IMR-90 (cell line): Measurements from ENCODE around the gene FN1. TPM values are rescaled to one million over a fixed set of nuclear protein-coding genes. Genes with fewer than 3 reads are reported as not detected.

ENCODE experiments used
- ATAC-seq: fragments of 200-7000 bp; cut with Tn5 transposase; 2 replicates; pipeline ENCODE4 v1.9.1; 2020; ENCODE audit warnings: low read depth, mild to moderate bottlenecking, moderate library complexity
- BruUV-seq: library from RNA; stranded (reverse); fragments of 400-500 nt; replicated peaks from 2 replicates; lab custom pipeline; 2021; lab: Mats Ljungman, UMichigan
- CTCF ChIA-PET: fragments of 300-600 bp; formaldehyde crosslinking; extraction: SDS; loops from one replicate; lab custom pipeline; 2021; ENCODE audit warnings: antibody characterized with exemption; lab: Yijun Ruan, JAX
- POLR2A ChIA-PET: fragments of 300-600 bp; sonication (Branson Sonifier 250); formaldehyde crosslinking; loops from one replicate; lab custom pipeline; 2022; ENCODE audit warnings: antibody characterized with exemption; ENCODE audit not compliant: unreplicated experiment; lab: Charles Lee
- DNase-seq: peaks from one replicate; pipeline ENCODE4 v3.0.0; 2013
- H2AFZ ChIP-seq: replicated peaks from 2 replicates; pipeline ENCODE3; 2013; ENCODE audit warnings: low read length, mild to moderate bottlenecking; ENCODE audit not compliant: poor library complexity
- H2AK5ac ChIP-seq: 2 replicates; pipeline ENCODE4 v1.6.1; 2013; ENCODE audit warnings: low read depth, low read length, inconsistent platforms
- H2AK9ac ChIP-seq: replicated peaks from 2 replicates; pipeline ENCODE3; 2013; ENCODE audit warnings: mild to moderate bottlenecking, low read depth, low read length, moderate library complexity; ENCODE audit not compliant: poor library complexity
- H2BK120ac ChIP-seq: 2 replicates; pipeline ENCODE4 v1.6.1; 2013; ENCODE audit warnings: low read depth, low read length, inconsistent platforms
- H2BK15ac ChIP-seq: 3 replicates; pipeline ENCODE4 v1.6.1; 2013; ENCODE audit warnings: low read depth, low read length, inconsistent platforms
- H2BK20ac ChIP-seq: 2 replicates; pipeline ENCODE4 v1.6.1; 2013; ENCODE audit warnings: low read depth, mild to moderate bottlenecking, inconsistent platforms, low read length, moderate library complexity
- H2BK5ac ChIP-seq: 2 replicates; pipeline ENCODE4 v1.6.1; 2013; ENCODE audit warnings: mild to moderate bottlenecking, low read depth, low read length, inconsistent platforms; ENCODE audit not compliant: poor library complexity, severe bottlenecking
- H3K14ac ChIP-seq: replicated peaks from 2 replicates; pipeline ENCODE4 v1.6.1; 2013; ENCODE audit warnings: low read depth, low read length, inconsistent platforms
- H3K18ac ChIP-seq: 2 replicates; pipeline ENCODE4 v1.6.1; 2013; ENCODE audit warnings: low read depth, low read length, control low read depth
- H3K23ac ChIP-seq: 2 replicates; pipeline ENCODE4 v1.6.1; 2013; ENCODE audit warnings: low read depth, low read length, inconsistent platforms
- H3K27ac ChIP-seq: 2 replicates; pipeline ENCODE4 v1.5.1; 2013; ENCODE audit warnings: mild to moderate bottlenecking, control low read depth, low read length; ENCODE audit not compliant: insufficient read depth
- H3K27me3 ChIP-seq: 2 replicates; pipeline ENCODE4 v1.6.1; 2013; ENCODE audit warnings: low read length; ENCODE audit not compliant: control insufficient read depth, insufficient read depth
- H3K36me3 ChIP-seq: 2 replicates; pipeline ENCODE4 v1.6.1; 2013; ENCODE audit warnings: low read length, mixed read lengths; ENCODE audit not compliant: control insufficient read depth, insufficient read depth
- H3K4ac ChIP-seq: 2 replicates; pipeline ENCODE4 v1.6.1; 2013; ENCODE audit warnings: low read depth, low read length, inconsistent platforms
- H3K4me1 ChIP-seq: 2 replicates; pipeline ENCODE4 v1.6.1; 2013; ENCODE audit warnings: low read length, mixed read lengths; ENCODE audit not compliant: control insufficient read depth, insufficient read depth
- H3K4me2 ChIP-seq: 2 replicates; pipeline ENCODE4 v1.6.1; 2013; ENCODE audit warnings: low read depth, mild to moderate bottlenecking, control low read depth, low read length, moderate library complexity
- H3K4me3 ChIP-seq: 2 replicates; pipeline ENCODE4 v1.5.1; 2013; ENCODE audit warnings: low read depth, mild to moderate bottlenecking, control low read depth, low read length, moderate library complexity; ENCODE audit not compliant: insufficient read depth
- H3K56ac ChIP-seq: 2 replicates; pipeline ENCODE4 v1.6.1; 2013; ENCODE audit warnings: low read length, inconsistent platforms; ENCODE audit not compliant: insufficient read depth; ENCODE audit errors: extremely low read depth
- H3K79me1 ChIP-seq, 2 experiments: 2 replicates each; pipeline ENCODE4 v1.6.1; 2013; ENCODE audit warnings: low read length in 2 of 2, inconsistent platforms in 1 of 2, low read depth in 1 of 2
- H3K9ac ChIP-seq: 2 replicates; pipeline ENCODE4 v1.6.1; 2013; ENCODE audit warnings: low read depth, low read length, control low read depth
- H3K9me1 ChIP-seq: 2 replicates; pipeline ENCODE4 v1.6.1; 2013; ENCODE audit warnings: low read length, inconsistent platforms; ENCODE audit not compliant: insufficient read depth
- H3K9me3 ChIP-seq: 2 replicates; pipeline ENCODE4 v1.6.1; 2013; ENCODE audit warnings: low read length; ENCODE audit not compliant: control insufficient read depth, insufficient read depth
- H4K20me1 ChIP-seq: 2 replicates; pipeline ENCODE4 v1.6.1; 2013; ENCODE audit warnings: low read length, inconsistent platforms; ENCODE audit not compliant: insufficient read depth
- H4K5ac ChIP-seq: 2 replicates; pipeline ENCODE4 v1.6.1; 2013; ENCODE audit warnings: mild to moderate bottlenecking, low read depth, low read length, control low read depth
- H4K8ac ChIP-seq, 2 experiments: 2 replicates each; pipeline ENCODE4 v1.6.1; 2013; ENCODE audit warnings: low read depth in 2 of 2, low read length in 2 of 2, control low read depth in 1 of 2, inconsistent platforms in 1 of 2
- H4K91ac ChIP-seq: 2 replicates; pipeline ENCODE4 v1.6.1; 2013; ENCODE audit warnings: low read depth, low read length, inconsistent platforms; ENCODE audit not compliant: insufficient read depth
- BHLHE40 ChIP-seq: fragments of 150-350 bp; IDR thresholded peaks from 2 replicates; pipeline ENCODE4 v1.6.1; 2016; ENCODE audit warnings: mild to moderate bottlenecking, low read depth, low read length
- CEBPB ChIP-seq: IDR thresholded peaks from 2 replicates; pipeline ENCODE4 v1.6.1; 2012; ENCODE audit warnings: low read depth, low read length, improper control_type of control experiment
- CHD1 ChIP-seq: IDR thresholded peaks from 2 replicates; pipeline ENCODE4 v1.6.1; 2012; ENCODE audit warnings: low read depth, low read length, improper control_type of control experiment
- MXI1 ChIP-seq: IDR thresholded peaks from 2 replicates; pipeline ENCODE4 v1.6.1; 2012; ENCODE audit warnings: low read depth, mild to moderate bottlenecking, low read length, moderate library complexity, borderline replicate concordance
- POLR2A ChIP-seq: IDR thresholded peaks from 2 replicates; pipeline ENCODE4 v1.6.1; 2012; ENCODE audit warnings: mild to moderate bottlenecking, low read depth, low read length
- RAD21 ChIP-seq: IDR thresholded peaks from 2 replicates; pipeline ENCODE4 v1.6.1; 2012; ENCODE audit warnings: low read length, improper control_type of control experiment
- RCOR1 ChIP-seq: IDR thresholded peaks from 2 replicates; pipeline ENCODE4 v1.6.1; 2012; ENCODE audit warnings: mild to moderate bottlenecking, low read length, improper control_type of control experiment; ENCODE audit not compliant: insufficient replicate concordance
- RFX5 ChIP-seq: IDR thresholded peaks from 2 replicates; pipeline ENCODE4 v1.8.0; 2012; ENCODE audit warnings: low read depth, mild to moderate bottlenecking, low read length, moderate library complexity
- SMC3 ChIP-seq: fragments of 150-350 bp; IDR thresholded peaks from 2 replicates; pipeline ENCODE4 v1.6.1; 2016; ENCODE audit warnings: low read depth, mild to moderate bottlenecking, antibody characterized with exemption, low read length, moderate library complexity
- WGBS, 2 experiments: methylation state at CpG; one replicate each; pipeline versions ENCODE4 v1.1.5 to v1.1.7; 2013; ENCODE audit warnings: missing lambda C conversion rate in 2 of 2; ENCODE audit not compliant: insufficient read length in 1 of 2; ENCODE audit errors: extremely low coverage in 2 of 2; 5-methylcytosine and 5-hydroxymethylcytosine counted together
- dilution Hi-C: fragments of 300-500 bp; cut with HindIII; formaldehyde crosslinking; loops from one replicate; pipeline ENCODE4 v1.14.3; 2018; ENCODE audit warnings: low sequenced_read_pairs; ENCODE audit not compliant: unreplicated experiment
- in situ Hi-C: fragments of 300-500 bp; cut with MboI; formaldehyde crosslinking; loops from 3 replicates; pipeline ENCODE4 v1.14.3; 2019; ENCODE audit warnings: low sequenced_read_pairs, inconsistent platforms, mixed read lengths
- intact Hi-C: fragments of 100-400 bp; cut with micrococcal nuclease; formaldehyde crosslinking; loops from 2 replicates; pipeline ENCODE4 v1.10.0; 2022
- polyA plus RNA-seq, 3 experiments: library from polyadenylated mRNA; depleted of rRNA; stranded (reverse); fragments of >200 nt; gene quantifications; 2 replicates each; pipeline ENCODE4 v1.2.3, GENCODE V29; 2012; ENCODE audit warnings: low replicate concordance in 1 of 3
- total RNA-seq: library from RNA; depleted of rRNA; stranded (reverse); fragments of >200 nt; gene quantifications from 2 replicates; pipeline ENCODE4 v1.2.3, GENCODE V29; 2012
- TF ChIP-seq, protein P1 (sequence below): fragments of 150-350 bp; IDR thresholded peaks from 2 replicates; pipeline ENCODE4 v1.6.1; 2016; ENCODE audit warnings: low read depth, mild to moderate bottlenecking, low read length, moderate library complexity, borderline replicate concordance
- TF ChIP-seq, protein P2 (sequence below): conservative IDR thresholded peaks from 2 replicates; pipeline ENCODE4 v1.5.1; 2012; ENCODE audit warnings: mild to moderate bottlenecking, low read depth, low read length, improper control_type of control experiment

Gene FN1
- total and polyA plus RNA-seq, 2 of the 4 experiments (the other 2 are of a cell fraction) = 8,243 to 13,004 TPM

DNA sequence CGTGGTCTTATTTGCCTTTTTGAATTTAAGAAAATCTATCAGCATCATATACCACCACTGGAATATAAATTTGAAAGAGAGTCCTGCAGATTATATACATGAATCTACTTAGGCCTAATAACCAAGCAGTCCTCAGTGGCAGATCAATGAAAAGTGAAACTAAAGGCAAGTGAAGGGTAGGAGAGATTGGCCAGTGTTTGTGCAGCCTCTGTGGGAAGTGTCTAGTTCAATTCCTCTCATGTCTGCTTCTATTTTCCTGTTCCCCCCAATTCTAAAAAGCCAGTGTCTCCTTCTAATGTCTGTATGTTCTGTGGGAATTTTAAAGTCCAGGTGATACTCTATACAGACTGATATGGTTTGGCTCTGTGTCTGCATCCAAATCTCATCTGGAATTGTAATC lies 61.9 kb downstream of the FN1 start:
- peaks cover 25 to 39% of the 10 kb centered on the region in 2 experiments for H3K79me1 ChIP-seq
- no peak overlapping the region for H3K4ac ChIP-seq
- POLR2A ChIA-PET = no interaction called here
- no TSS peak for BruUV-seq
- no peak overlapping the region for H4K91ac ChIP-seq
- H3K9ac ChIP-seq = no peak overlapping the region
- H2BK5ac ChIP-seq = peak overlapping the region; percentile 24
- TF ChIP-seq RAD21 (no peak), MXI1 (no peak), POLR2A (no peak), CHD1 (no peak), CEBPB (no peak), RCOR1 (no peak), RFX5 (no peak), SMC3 (no peak), BHLHE40 (no peak)
- TF ChIP-seq, protein P1, sequence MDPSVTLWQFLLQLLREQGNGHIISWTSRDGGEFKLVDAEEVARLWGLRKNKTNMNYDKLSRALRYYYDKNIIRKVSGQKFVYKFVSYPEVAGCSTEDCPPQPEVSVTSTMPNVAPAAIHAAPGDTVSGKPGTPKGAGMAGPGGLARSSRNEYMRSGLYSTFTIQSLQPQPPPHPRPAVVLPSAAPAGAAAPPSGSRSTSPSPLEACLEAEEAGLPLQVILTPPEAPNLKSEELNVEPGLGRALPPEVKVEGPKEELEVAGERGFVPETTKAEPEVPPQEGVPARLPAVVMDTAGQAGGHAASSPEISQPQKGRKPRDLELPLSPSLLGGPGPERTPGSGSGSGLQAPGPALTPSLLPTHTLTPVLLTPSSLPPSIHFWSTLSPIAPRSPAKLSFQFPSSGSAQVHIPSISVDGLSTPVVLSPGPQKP = no peak
- TF ChIP-seq, protein P2, sequence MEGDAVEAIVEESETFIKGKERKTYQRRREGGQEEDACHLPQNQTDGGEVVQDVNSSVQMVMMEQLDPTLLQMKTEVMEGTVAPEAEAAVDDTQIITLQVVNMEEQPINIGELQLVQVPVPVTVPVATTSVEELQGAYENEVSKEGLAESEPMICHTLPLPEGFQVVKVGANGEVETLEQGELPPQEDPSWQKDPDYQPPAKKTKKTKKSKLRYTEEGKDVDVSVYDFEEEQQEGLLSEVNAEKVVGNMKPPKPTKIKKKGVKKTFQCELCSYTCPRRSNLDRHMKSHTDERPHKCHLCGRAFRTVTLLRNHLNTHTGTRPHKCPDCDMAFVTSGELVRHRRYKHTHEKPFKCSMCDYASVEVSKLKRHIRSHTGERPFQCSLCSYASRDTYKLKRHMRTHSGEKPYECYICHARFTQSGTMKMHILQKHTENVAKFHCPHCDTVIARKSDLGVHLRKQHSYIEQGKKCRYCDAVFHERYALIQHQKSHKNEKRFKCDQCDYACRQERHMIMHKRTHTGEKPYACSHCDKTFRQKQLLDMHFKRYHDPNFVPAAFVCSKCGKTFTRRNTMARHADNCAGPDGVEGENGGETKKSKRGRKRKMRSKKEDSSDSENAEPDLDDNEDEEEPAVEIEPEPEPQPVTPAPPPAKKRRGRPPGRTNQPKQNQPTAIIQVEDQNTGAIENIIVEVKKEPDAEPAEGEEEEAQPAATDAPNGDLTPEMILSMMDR = no peak
- H3K4me2 ChIP-seq = no peak overlapping the region
- H2AK9ac ChIP-seq = no peak overlapping the region
- peaks cover 7% of the 10 kb centered on the region for H3K4me1 ChIP-seq
- H2BK15ac ChIP-seq = no peak overlapping the region
- H3K56ac ChIP-seq = no peak overlapping the region
- no peak overlapping the region for H4K8ac ChIP-seq
- ATAC-seq = no peak
- H3K36me3 ChIP-seq = peaks cover 78% of the 10 kb centered on the region
- H2BK120ac ChIP-seq = no peak overlapping the region
- peak overlapping the region; percentile 16; the same call in 1 of the 2 replicates for H3K23ac ChIP-seq
- no peak overlapping the region for H4K5ac ChIP-seq
- in situ Hi-C loops = no loop called here
- no peak overlapping the region for H2AK5ac ChIP-seq
- no peak overlapping the region for H3K4me3 ChIP-seq
- CTCF ChIA-PET = no interaction called here
- H4K20me1 ChIP-seq = peaks cover 33% of the 10 kb centered on the region
- no peak overlapping the region for H3K14ac ChIP-seq
- H3K9me1 ChIP-seq = peaks cover 12% of the 10 kb centered on the region
- H2BK20ac ChIP-seq = no peak overlapping the region
- H2AFZ ChIP-seq = no peak overlapping the region
- DNase-seq = no peak
- WGBS, 2 experiments = no CpG with 5 or more reads among the region's 1 CpG
- intact Hi-C loops = no loop called here
- no peak overlapping the region for H3K27ac ChIP-seq
- dilution Hi-C loops = no loop called here
- H3K9me3 ChIP-seq = no peaks in the 10 kb centered on the region
- no peaks in the 10 kb centered on the region for H3K27me3 ChIP-seq
- H3K18ac ChIP-seq = no peak overlapping the region
